Activated T-cell treated with anti-CD3 and anti-CD28 coated beads, Interleukin-2, amount 50 U/mL, for 4 hours (primary cell): ENCODE measurements around the gene SEPTIN14. TPM values are rescaled to one million over a fixed set of nuclear protein-coding genes. Genes with fewer than 3 reads are reported as not detected.
"Not testable (repeated sequence)": the region's sequence is repeated elsewhere in the genome, so short reads cannot be mapped to it uniquely, and the experiment has no call there.

Experiments
- ATAC-seq, 2 donors: fragments of 200-7000 bp; cut with Tn5 transposase; one replicate each; pipeline ENCODE4 v1.10.0; 2021
- DNase-seq: peaks from one replicate; pipeline ENCODE4 v3.0.0-alpha.2; 2020
- H3K27me3 Mint-ChIP-seq: one replicate; pipeline ENCODE4 v1.8.0; 2021; ENCODE audit warnings: low read depth, mixed read lengths
- H3K36me3 Mint-ChIP-seq: one replicate; pipeline ENCODE4 v1.8.0; 2022; ENCODE audit warnings: mixed read lengths; ENCODE audit not compliant: insufficient read depth
- H3K4me1 Mint-ChIP-seq: one replicate; pipeline ENCODE4 v1.8.0; 2021; ENCODE audit warnings: low read depth, mixed read lengths
- H3K4me3 Mint-ChIP-seq: one replicate; pipeline ENCODE4 v1.8.0; 2021; ENCODE audit warnings: mild to moderate bottlenecking, moderate library complexity, mixed read lengths
- H3K9me3 Mint-ChIP-seq: one replicate; pipeline ENCODE4 v1.8.0; 2021; ENCODE audit warnings: mixed read lengths
- total RNA-seq, 3 donors: library from RNA; stranded (reverse); gene quantifications; one replicate each; pipeline ENCODE4 v1.2.1, GENCODE V29; 2021

Gene SEPTIN14
- total RNA-seq, 3 donors from 2014 or later = not detected

GRCh38 chr7:55838595-55838994 is 24.0 kb downstream of the SEPTIN14 start:
- no peak overlapping the region for H3K4me3 Mint-ChIP-seq
- no peaks in the 10 kb centered on the region for H3K27me3 Mint-ChIP-seq

GRCh38 chr7:55827577-55827976 is 35.0 kb downstream of the SEPTIN14 start:
- H3K36me3 Mint-ChIP-seq = peaks cover 2% of the 10 kb centered on the region

More at GRCh38 chr7:55838595-55838994, 24.0 kb downstream of the SEPTIN14 start:
- DNase-seq (no peak), ATAC-seq (no peak)
- Mint-ChIP-seq H3K4me1 (no peaks in the 10 kb centered on the region), H3K36me3 (no peaks in the 10 kb centered on the region), H3K9me3 (no peaks in the 10 kb centered on the region)

DNA sequence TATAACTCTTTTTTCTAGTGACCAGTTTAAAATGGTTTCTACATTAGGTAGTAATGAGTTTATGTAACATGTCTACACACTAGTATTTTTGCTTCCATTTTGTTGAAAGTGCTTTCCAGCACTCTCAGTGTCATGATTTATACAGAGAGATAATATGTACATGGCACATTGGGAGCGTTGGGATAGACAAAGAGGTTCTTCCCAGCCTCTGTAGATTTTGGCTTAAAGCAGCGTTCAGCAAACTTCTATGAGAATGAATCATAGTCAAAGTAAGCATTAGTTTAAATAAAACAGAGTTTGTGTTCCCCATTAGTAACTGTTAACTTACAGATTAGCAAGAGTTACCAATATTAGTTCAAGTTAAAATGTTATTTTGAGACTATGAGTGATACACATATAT is 43.9 kb downstream of the SEPTIN14 start:
- Mint-ChIP-seq H3K27me3 (peaks cover 15% of the 10 kb centered on the region), H3K36me3 (no peaks in the 10 kb centered on the region), H3K4me1 (no peaks in the 10 kb centered on the region), H3K9me3 (peaks cover 14% of the 10 kb centered on the region), H3K4me3 (no peak overlapping the region)
- no peak for ATAC-seq
- no peak for DNase-seq

More at GRCh38 chr7:55827577-55827976, 35.0 kb downstream of the SEPTIN14 start:
- Mint-ChIP-seq H3K9me3 (peaks cover 32% of the 10 kb centered on the region), H3K4me3 (no peak overlapping the region), H3K4me1 (no peaks in the 10 kb centered on the region), H3K27me3 (peaks cover 5% of the 10 kb centered on the region)
- DNase-seq (no peak), ATAC-seq (no peak)

GRCh38 chr7:55797260-55797659 is 65.3 kb downstream of the SEPTIN14 start:
- H3K4me3 Mint-ChIP-seq, ATAC-seq, H3K9me3 Mint-ChIP-seq, H3K27me3 Mint-ChIP-seq, H3K36me3 Mint-ChIP-seq, DNase-seq, H3K4me1 Mint-ChIP-seq: not testable (repeated sequence)

DNA sequence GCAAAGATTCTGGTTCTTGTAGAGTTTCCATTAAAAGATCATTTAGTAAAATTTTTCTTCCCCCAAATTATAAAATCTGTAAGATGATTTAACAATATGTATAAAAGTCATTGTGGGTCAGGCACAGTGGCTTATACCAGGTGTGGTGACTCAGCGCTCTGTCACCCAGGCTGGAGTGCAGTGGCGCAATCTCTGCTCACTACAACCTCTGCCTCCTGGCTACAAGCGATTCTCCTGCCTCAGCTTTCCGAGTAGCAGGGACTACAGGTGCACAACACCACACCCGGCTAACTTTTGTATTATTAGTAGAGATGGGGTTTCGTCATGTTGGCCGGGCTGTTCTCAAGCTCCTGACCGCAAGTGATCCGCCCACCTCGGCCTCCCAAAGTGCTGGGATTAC is 68.0 kb downstream of the SEPTIN14 start:
- Mint-ChIP-seq H3K36me3 (no peaks in the 10 kb centered on the region), H3K27me3 (peaks cover 5% of the 10 kb centered on the region), H3K9me3 (peaks cover 9% of the 10 kb centered on the region), H3K4me1 (no peaks in the 10 kb centered on the region), H3K4me3 (no peak overlapping the region)
- no peak for ATAC-seq
- DNase-seq = no peak

GRCh38 chr7:55792048-55792447 is 70.5 kb downstream of the SEPTIN14 start:
- Mint-ChIP-seq H3K27me3 (peaks cover 5% of the 10 kb centered on the region), H3K9me3 (peaks cover 5% of the 10 kb centered on the region), H3K4me1 (no peaks in the 10 kb centered on the region), H3K4me3 (no peak overlapping the region), H3K36me3 (no peaks in the 10 kb centered on the region)
- DNase-seq (no peak), ATAC-seq (no peak)

DNA sequence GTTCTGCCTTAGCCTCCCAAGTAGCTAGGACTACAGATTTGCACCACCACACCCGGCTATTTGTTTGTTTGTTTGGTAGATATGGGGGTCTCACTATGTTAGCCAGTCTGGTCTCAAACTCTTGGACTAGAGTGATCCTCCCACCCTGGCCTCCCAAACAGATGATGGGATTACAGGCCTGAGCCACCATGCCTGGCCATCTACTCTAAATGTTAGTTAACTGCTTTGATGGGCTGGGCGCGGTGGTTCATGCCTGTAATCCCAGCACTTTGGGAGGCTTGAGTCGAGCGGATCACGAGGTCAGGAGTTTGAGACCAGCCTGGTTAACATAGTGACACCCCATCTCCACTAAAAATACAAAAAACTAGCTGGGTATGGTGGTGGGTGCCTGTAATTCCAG is 74.8 kb downstream of the SEPTIN14 start:
- Mint-ChIP-seq H3K4me1 (no peaks in the 10 kb centered on the region), H3K9me3 (no peaks in the 10 kb centered on the region), H3K36me3 (no peaks in the 10 kb centered on the region), H3K27me3 (peaks cover 5% of the 10 kb centered on the region), H3K4me3 (no peak overlapping the region)
- ATAC-seq (no peak), DNase-seq (no peak)

GRCh38 chr7:55786901-55787300 is 75.7 kb downstream of the SEPTIN14 start:
- Mint-ChIP-seq H3K9me3 (no peaks in the 10 kb centered on the region), H3K4me3 (no peak overlapping the region), H3K4me1 (no peaks in the 10 kb centered on the region), H3K36me3 (no peaks in the 10 kb centered on the region), H3K27me3 (peaks cover 5% of the 10 kb centered on the region)
- DNase-seq = no peak
- no peak for ATAC-seq

DNA sequence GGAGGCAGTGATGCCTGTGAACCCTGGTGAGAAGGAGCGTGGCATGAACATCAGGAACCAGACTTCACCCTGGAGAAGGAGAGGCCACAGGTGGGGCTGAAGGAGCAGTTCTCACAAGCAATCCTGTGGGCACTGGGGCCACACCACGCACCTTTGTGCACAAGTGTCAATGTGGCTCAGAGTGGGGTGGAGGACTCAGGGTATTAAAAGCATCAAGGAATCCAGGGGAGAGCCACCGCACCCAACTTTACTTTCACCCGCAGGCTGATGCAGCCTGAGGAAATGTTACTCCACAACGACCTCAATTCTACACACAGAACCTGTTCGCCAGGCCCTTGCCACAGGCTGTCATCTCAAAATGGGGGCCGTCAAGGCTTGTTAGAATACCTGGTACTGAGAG is 77.1 kb downstream of the SEPTIN14 start:
- not testable (repeated sequence) for DNase-seq, H3K27me3 Mint-ChIP-seq, H3K4me3 Mint-ChIP-seq, ATAC-seq, H3K4me1 Mint-ChIP-seq, H3K9me3 Mint-ChIP-seq, H3K36me3 Mint-ChIP-seq

DNA sequence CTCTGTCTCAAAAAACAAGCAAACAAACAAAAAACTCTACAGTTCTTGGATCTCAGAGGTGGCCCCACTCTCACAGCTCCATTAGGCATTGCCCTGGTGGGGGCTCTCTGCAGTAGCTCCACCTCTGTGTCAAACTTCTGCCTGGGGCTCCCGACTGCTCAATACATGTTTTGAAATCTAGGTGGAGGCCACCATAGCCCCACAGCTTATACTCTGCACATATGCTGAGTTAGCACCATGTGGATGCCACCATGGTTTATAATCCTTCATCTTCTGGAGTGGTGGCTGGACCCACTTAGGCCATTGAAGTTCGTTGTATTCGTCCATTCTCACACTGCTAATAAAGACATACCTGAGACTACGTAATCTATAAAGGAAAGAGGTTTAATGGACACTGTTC is 78.4 kb downstream of the SEPTIN14 start:
- no peak overlapping the region for H3K4me3 Mint-ChIP-seq

GRCh38 chr7:55778631-55779030 is 83.9 kb downstream of the SEPTIN14 start:
- Mint-ChIP-seq H3K36me3 (no peaks in the 10 kb centered on the region), H3K9me3 (no peaks in the 10 kb centered on the region), H3K4me1 (no peaks in the 10 kb centered on the region), H3K27me3 (no peaks in the 10 kb centered on the region), H3K4me3 (no peak overlapping the region)
- DNase-seq (no peak), ATAC-seq (no peak)

More for the DNA sequence above, 78.4 kb downstream of the SEPTIN14 start:
- Mint-ChIP-seq H3K4me1 (no peaks in the 10 kb centered on the region), H3K9me3 (no peaks in the 10 kb centered on the region), H3K36me3 (no peaks in the 10 kb centered on the region), H3K27me3 (no peaks in the 10 kb centered on the region)
- ATAC-seq (no peak), DNase-seq (no peak)

GRCh38 chr7:55776196-55776595 is 86.4 kb downstream of the SEPTIN14 start:
- Mint-ChIP-seq H3K4me1 (no peaks in the 10 kb centered on the region), H3K36me3 (no peaks in the 10 kb centered on the region), H3K27me3 (no peaks in the 10 kb centered on the region)

DNA sequence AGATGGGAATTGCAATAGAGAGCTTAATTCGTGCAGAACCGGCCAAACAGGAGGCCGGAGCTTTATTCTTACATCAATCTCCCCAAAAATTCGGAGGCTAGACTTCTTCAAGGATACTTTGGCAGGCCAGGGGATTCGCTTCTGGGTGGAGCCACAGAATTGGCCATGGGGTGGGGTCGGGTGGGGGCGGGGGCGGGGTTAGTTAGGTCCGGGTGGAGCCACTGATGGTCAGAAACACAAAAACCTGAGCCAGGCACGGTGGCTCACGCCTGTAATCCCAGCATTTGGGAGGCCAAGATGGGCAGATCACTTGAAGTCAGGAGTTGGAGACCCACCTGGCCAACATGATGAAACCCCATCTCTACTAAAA is 87.5 kb downstream of the SEPTIN14 start:
- ATAC-seq (no peak), DNase-seq (no peak)
- Mint-ChIP-seq H3K4me3 (no peak overlapping the region), H3K27me3 (no peaks in the 10 kb centered on the region), H3K36me3 (no peaks in the 10 kb centered on the region), H3K9me3 (no peaks in the 10 kb centered on the region), H3K4me1 (no peaks in the 10 kb centered on the region)

More at GRCh38 chr7:55776196-55776595, 86.4 kb downstream of the SEPTIN14 start:
- Mint-ChIP-seq H3K9me3 (no peaks in the 10 kb centered on the region), H3K4me3 (no peak overlapping the region)
- ATAC-seq = no peak
- no peak for DNase-seq

DNA sequence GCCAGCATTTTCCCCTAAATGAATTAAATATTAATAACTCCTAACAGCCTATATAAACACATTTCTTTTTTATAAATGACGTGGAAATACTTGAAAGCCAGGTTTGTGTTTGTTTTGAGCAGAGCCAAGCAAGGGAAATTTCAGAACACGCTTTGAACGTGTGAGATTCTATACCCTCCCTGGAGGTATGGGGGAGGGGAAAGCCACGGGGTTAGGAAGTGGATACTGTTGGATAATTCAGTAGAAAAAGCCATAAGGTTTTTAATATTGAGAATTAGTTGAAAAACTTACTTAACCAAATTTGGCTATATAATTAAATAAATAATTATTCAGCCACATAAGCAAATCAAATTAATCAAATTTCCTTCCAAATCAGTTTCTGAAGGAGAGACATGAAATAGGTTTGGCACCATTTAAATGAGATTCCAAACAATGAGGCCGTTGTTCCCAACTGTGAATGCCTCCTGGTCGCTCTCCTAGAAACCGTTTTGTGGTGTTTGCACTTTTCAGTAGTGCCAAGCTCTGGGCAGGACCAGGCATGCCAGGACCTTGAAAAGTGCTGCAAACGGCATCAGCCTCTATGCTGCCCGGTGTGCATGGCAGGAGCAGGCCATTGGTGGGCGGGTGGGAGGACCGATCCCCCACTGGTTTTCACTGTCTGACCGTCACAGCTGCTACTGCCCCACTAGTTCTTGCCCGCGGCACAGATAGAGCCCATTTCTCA is 88.1 kb downstream of the SEPTIN14 start:
- Mint-ChIP-seq H3K36me3 (no peaks in the 10 kb centered on the region), H3K27me3 (no peaks in the 10 kb centered on the region), H3K9me3 (no peaks in the 10 kb centered on the region), H3K4me1 (no peaks in the 10 kb centered on the region), H3K4me3 (no peak overlapping the region)
- DNase-seq (no peak), ATAC-seq (no peak)

DNA sequence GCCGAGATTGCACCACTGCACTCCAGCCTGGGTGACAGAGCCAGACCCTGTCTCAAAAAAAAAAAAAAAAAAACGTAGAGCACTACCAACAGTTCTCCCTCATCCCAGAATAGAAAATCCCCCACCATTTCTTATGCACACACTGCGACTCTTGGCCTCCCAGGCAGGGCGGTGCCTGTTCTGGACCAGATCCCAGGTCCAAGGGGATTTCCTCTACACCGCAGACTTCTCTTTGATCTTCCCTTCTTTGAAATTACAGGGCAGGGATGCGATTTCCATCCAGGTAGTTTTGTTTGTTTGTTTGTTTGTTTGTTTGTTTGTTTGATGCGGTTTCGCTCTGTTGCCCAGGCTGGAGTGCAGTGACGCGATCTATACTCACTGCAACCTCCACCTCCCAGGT is 91.8 kb downstream of the SEPTIN14 start:
- Mint-ChIP-seq H3K4me3 (no peak overlapping the region), H3K36me3 (no peaks in the 10 kb centered on the region), H3K4me1 (no peaks in the 10 kb centered on the region)

More for the DNA sequence above, 91.8 kb downstream of the SEPTIN14 start:
- Mint-ChIP-seq H3K27me3 (no peaks in the 10 kb centered on the region), H3K9me3 (no peaks in the 10 kb centered on the region)
- ATAC-seq (no peak), DNase-seq (no peak)
